Posterior vena cava (tissue), 2 donors: Measurements from ENCODE around the gene PLCL2. TPM values are rescaled to one million over a fixed set of nuclear protein-coding genes. Genes with fewer than 3 reads are reported as not detected.

ENCODE experiments used
- DNase-seq: peaks from one replicate; pipeline ENCODE4 v3.0.0-alpha.2; 2020; ENCODE audit warnings: low spot score
- intact Hi-C, 2 donors: fragments of 100-400 bp; cut with DNase I; formaldehyde crosslinking; loops; one replicate each; pipeline versions ENCODE4 v1.14.1 to v1.14.2; 2022 to 2023
- total RNA-seq, 2 donors: library from RNA; stranded (reverse); fragmentation: NEBNext Ultra II Directional; extraction: Animal tissue kit (Norgen Biotek cat#: 25700); gene quantifications; one replicate each; pipeline ENCODE4 v1.2.1, GENCODE V29; 2021
- donor health status: DM: yes; HTN: yes; CAD: no.
- donor health status: DM: yes; HTN: yes; CAD: no.

The PLCL2 gene
- total RNA-seq, 2 donors from 2014 or later: 11.9 TPM

DNA sequence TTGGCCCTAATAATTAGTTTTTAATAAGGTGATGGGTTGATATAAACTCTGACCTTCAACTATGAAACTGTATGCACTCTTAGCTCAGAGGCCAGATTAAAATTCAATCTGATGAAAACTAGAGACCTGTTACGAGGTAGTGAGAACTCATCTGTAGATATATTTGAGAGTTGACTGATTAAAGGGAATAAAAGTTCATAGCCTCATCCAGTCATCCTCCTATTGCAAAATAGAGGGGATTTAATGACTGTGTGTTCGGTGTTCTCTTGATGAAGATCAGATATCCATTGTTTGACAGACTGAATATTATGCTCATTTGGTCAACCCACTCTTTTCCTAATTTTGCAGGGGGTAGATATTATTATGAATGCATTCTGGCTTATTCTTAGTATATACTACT, 23.3 kb upstream of the PLCL2 start:
- intact Hi-C loops: no loop called here
- no peak for DNase-seq

DNA sequence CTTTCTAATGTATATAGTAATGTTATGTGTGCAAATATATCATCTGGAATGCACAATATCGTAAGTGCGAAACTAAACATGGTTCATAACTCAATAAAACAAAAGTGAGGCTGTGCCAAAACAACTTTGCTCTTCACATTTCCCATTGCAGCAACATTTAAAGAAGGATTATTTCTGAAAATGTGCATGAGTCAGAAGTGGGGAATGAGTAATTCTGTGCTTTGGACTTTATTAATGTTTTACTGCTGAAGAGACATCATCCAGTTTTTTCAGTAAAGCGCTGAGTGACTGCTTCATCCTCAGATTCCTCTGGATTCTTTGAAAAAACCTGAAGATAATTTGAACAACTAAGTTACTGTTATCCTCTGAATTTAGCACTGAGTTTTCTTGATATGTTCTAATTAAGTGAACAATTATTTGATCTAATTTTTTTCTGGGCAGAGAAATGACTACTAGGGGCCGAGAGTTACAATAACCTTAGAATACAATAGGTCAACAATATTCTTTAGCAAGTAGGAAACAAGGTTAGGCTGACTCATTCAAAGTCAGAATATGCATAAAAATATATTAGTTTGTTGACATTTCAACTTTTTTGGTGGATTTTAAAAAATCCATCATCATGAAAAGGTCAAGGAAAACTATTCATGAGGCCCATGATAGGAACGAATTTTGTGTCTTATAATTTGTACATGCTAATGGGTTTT, 20.0 kb upstream of the PLCL2 start:
- DNase-seq: no peak
- intact Hi-C loops: no loop called here

DNA sequence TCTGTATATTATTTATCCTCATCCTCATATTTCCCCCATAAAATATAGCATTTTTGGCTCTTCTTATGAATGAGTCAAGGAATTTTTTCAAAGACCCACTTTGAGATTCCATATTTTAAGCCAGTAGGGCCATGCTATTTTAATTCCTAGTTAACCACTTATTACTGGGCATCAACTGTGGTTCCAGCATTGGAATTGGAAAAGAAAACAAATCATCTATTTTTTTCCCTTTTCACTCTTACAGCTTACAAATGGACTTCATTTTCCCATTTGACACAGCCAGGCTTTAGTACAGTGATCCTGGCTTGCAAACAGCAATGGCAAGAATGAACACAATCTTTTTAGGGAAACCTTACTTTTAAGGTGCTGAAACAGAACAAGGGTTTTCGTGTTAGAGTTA, 19.4 kb upstream of the PLCL2 start:
- DNase-seq: no peak
- intact Hi-C loops: no loop called here

DNA sequence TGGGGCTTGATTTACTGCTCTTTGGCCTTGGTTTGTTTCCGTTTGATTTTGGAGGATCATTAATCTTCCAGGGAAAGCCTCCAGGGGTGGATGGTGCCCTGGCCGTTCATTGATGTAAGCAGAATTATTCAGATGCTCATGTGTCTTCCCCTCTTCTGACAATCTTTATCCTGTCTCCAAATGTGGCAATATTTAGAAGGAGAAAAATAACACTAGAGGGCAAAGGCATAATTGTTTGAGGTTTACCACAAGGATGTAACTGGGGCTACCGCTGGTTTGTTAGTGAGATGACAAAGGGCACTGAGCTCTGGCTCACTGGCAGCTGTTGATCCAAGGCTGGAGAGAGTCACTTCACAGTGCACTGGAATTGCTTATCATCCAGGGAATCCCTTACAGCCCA, 18.2 kb upstream of the PLCL2 start:
- intact Hi-C loops: no loop called here
- no peak for DNase-seq

DNA sequence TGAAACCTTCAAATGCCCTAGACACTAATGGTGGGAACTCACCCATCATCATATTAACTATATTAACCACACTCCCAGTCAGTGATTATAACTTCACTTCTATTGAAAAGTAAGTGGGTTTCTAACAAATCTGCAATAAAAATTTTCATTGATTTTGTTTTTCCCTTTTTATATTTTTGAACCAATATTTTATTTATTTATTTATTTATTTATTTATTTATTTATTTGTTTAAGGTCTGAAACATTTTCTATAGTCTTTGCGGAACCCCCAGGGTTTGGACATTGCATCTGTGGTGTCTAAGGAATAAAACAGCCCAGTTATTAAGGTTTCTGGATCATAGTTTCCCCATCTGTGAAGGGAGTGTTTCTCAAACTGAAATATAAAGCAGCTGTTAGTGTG, 16.2 kb upstream of the PLCL2 start:
- no peak for DNase-seq
- intact Hi-C loops: no loop called here

DNA sequence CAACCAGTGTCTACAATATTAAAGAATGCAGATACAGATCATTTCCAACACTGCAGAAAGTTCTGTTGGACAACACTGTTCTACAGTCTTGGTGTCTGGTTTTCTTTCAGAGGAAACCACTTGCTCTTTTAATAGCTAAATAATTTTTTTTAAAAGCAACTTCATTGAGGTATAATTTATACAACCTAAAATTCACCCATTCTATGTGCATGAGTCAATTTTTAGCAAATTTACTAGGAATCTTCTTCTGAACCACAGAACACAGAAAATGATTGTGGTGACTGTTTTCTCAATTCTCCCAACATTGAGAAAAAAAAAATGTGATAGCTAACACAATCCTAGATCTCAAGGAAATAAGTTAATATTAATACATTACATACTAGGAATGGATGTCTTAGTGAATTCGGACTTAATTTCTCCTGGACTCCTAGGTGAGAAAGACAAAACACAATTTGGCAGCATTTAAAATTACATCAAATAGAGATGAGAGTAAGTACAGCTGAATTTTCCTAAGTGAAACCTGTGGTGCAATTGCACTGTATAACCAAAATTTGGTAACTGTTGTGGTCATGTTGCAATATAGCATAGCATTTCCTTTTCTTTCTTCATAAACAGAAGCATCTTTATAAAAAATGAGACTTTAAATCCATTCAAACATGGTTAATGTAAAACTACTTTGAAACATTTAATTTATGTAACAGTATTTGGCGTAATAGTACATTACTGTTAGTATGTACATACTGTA, 15.3 kb upstream of the PLCL2 start:
- intact Hi-C loops: no loop called here
- DNase-seq: no peak

DNA sequence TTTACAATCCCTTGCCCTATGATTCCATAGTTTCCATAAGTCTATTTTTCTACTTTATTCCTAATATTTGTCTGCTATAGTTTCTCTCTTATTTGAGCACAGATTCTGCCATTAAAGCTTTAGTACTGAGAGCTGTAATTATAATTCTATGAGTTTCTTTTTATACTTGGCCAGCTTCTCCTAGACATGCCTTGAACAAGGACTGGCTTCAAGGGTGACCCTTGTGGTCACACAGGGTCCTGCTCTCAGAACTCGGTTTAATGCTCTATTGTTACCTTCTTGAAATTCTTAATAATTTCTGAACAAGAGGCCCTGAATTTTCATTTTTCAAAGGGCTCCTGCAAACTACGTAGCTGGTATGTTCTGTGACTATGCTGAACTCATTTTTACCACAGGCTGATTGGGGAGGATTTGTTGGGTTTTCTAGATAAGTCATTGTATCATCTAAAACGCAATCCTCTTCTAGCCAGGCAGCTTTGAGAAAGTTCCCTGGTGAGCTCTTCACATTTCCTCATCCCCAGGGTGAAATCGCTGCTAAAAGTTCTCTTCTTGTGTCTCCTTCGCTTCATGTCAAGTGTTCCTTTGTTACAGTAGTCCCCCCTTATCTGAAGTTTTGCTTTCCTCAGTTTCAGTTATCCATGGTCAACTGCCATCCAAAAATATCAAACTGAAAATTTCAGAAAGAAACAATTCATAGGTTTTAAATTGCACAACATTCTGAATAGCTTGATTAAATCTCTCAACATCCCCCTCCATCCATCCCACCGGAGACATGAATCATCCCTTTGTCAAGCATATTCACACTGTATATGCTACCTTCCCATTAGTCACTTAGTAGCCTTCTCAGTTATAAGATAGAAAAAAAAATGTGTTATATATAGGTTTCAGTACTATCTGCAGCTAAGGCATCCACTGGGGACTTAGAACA, 12.6 kb upstream of the PLCL2 start:
- DNase-seq: no peak
- intact Hi-C loops: no loop called here

DNA sequence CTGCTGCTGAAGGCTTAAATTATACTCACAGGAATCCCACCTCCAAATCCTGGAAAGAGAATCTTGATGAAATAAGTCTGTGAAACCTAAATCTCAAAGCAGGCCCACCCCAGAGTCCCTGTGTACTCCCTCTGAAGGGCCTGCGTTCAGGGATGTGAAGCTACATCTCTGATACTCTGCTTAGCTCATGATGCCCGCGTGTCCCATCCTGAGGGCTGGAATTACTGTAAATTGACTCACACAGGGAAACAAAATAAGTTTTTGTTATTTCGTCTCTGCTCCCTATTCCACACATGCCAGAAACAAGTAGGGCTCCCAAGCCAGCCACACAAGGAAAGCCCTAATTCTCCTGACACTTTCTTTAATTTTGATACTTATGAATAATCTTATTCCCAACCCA, 10.9 kb upstream of the PLCL2 start:
- intact Hi-C loops: no loop called here
- DNase-seq: no peak

DNA sequence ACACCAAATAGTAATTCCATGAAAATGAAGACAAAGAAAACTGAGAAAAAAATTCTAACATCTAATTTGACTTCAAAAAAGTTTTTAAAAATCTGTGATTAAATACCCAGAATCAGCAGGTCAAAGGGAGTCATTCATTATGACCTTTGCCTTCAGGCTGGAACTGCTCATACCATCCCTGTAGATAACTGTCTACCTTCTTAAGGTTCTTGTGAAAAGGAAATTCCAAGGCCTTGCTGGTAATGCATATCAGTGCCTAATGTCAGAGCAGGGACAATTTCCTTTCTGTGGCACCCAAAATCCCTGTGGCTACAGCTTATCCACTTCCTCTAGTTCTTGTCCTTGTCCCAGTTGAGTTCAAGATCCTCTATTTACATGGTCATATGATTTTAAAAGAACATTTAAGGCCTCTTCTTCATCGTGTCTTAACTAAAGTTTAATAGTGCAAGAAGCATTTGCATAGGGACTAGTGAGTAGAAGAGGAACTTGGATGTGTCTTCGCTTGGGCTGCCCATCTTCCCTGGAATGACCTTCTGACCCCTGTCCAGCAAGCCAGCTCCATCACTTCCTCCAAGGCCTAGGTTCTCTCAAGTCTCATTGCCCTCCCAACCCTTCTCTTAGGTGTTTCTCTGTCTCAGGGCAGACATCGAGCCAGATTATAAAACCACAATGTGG, 8.7 kb upstream of the PLCL2 start:
- intact Hi-C loops: no loop called here
- no peak for DNase-seq

DNA sequence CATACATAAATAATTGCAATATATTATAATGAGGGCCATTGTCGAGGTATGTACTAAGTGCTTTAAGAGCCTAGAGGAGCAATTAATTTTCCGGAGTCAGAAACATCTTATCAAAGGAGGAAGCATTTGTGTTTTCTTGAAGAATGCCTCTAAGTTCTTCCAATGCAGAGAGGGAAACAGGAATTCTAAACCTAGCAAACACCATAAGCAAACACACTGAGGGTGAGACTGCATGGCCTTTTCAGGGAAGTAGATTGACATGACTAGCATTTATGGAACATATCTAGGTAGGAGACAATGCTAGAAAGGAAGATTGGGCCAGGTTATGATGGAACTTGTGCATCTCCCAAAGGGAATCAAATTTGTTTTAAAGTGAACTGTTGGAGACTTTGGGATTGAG, 7.2 kb upstream of the PLCL2 start:
- no peak for DNase-seq
- intact Hi-C loops: no loop called here

DNA sequence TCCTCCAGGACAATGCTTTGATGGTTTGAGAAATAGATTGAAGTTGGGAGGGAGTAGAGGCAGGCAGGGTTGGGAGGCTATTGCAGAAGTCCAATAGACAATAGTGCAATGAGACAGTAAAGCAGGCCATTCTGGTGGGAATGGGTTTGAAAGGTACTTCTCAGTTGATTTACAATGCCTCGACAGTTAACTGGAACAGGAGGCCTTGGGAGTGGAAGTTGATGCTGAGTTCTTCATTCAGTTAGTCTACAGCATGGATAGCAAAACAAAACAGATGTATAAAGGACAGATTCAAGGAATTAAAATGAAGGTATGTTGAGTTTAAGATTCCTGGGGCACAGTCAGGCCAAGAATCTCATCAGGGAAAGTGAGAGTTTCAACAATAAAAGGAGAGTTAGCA, 6.8 kb upstream of the PLCL2 start:
- DNase-seq: no peak
- intact Hi-C loops: no loop called here

DNA sequence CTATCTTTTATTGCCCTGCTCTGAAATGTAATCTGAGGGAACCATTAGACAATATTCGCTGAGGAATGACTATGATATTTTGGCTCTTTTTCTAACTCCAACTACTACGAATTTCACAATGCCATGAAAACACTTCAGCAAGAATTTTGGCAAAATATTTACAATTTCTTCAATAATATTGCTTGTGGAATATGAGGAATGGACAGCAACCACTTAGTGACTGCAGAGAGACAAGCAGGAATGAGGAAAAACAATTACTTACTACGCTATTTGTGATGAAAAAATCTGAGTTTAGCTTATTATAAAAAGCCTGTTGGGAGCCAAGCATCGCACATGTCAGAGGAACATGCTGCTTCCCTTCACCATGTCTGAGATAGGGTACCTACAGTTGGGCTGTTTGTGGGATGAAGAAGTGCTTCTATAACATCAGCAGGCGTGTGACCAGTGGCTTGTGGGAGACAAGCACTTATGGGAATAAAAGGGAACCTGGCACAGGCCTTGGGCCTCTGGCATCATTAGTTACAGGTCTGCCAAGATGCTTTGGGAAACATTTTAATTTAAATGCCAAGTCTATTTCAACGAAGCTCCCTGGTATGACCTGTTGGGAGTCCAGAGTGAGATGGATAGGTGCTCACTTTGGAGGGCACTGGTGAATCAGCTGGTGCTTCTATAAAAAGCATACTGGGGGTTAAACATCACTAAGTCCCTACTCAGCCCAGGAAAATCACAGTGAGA, 2.7 kb upstream of the PLCL2 start:
- no peak for DNase-seq
- intact Hi-C loops: no loop called here

DNA sequence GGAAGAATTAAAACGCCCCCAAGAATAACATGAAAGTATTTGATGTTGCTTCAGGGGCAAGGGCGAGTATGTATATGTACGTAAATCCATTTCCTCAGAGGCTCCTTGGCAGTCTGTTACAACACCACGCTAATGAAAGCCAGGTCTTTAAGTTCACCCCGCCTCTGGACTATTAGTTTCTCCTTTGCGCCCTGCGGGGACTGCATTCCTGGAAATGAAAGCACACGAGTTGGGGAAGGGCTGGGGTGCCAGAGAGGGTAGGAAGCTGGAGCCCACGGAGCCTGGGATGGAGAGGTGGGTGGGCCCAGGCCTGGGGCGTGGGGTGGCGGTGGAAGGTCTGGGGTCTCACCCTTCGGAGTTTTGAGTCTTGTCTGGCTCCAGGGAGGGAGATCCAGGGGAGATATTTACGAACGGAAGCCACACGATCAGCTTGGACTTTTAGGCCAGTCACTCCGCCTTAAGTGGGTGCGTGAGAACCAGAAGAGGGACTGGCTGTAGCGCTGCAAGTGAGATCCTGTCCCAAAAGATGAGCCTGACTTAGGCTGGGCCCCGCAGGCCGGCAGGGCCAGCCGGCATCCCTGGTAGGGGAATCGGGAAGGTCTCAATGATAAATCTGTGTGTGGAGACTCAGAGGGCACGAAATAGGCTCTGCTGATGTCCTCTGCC, 1.6 kb upstream of the PLCL2 start:
- intact Hi-C loops: no loop called here
- DNase-seq: peak; percentile 78

DNA sequence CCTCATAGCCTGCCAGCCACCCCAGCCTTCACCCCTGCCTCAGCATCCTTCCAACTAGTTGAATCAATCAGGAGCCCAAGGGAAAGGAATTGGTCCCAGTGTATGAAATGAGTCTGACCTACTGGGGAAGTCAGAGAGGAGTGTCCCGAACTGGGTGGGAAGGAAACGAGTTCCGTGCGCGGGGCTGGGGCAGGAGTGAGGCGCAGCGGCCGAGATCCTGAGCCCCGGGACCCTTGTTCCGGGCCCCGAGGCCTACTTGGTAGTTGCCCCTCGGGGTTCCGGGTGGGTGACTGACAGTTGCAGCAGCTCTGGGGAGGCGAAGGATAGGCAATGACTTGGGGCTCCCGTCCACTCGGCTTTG, 1.1 kb upstream of the PLCL2 start:
- no peak for DNase-seq
- intact Hi-C loops: no loop called here

DNA sequence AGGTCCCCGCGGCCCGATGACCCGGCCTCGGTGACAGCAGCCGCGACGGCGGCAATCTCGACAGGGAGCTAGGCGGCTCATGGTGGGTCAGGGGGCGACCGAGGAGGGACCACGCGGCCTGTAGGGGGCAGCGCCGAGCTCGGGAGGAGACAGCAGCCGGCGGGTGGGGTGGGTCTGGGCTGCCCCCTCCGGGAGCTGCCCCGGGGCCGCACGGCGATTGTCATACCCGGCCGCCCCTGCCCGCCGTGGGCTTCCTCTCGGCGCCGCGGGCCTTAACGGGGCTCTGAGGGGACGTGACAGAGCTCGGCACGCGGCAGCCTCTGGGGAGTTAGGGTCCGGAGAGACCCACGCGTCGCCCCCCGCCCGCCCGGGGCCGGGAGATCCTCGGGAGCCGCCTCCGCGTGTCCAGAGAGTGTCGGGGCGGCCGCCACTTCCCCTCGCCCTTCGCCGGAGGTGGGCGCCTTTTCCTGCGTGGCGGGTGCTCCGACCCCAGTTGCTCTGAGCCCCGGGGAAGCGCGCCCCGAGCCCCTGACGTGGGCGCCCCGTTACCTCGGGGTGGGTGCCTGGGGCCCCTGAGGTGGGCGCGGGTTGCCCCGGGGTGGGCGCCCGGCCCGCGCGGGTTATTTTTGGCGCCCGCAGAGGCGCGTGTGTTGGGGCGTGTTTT, 539 bp upstream of the PLCL2 start:
- intact Hi-C loops: no loop called here
- DNase-seq: peak; percentile 90

DNA sequence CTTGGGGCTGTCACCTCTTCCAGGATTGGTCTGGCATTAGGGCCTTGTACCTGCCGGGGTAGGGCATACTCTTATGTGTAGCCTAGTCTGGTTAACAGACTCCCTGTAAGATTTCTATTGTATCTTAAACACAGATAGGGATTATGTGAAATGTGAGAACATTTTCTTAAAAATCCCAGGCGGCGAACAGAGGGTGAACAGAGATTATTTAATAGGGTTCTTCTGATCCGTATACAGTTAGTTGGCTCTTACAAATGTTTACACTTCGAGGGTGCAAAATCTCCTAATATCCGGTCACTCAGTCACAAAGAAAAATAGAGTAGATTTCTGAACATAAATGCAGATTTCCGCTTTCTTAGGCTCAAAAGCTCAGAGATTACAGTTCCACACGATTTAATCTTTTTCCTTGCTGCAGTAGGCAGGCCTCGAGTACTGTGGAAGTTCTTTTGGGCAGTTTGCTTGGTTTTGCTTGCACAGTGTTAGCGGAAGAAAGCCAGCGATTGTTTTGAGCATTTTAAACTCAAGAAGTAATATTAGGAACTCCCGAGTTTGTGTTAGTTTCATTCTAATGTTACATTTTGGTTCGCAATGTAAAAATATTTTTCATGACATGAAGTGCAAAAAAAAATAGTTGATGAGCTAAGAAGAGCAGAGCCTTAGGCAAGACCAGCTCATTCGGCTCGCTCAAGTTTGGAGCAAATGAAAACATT, 993 bp downstream of the PLCL2 start:
- intact Hi-C loops: no loop called here

DNA sequence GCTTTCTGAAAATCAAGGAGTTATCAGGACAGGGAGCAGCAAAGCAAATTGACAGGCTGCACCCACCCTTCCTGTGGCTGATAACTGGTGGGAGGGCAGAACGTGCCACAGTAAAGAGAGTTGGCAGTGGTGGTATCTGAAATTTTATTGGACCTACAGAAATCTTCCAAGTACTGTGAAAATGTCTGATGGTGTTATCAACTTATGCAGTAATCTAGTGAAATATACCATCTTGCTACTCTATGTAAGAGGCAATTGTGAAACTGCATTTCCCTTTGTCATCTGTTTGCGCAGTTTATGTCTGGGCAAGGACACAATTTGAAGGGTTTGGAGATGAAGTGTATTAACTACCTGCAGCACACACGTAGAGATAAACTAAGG, 1.5 kb downstream of the PLCL2 start:
- intact Hi-C loops: no loop called here
- DNase-seq: no peak

More for the DNA sequence above, 993 bp downstream of the PLCL2 start:
- no peak for DNase-seq
